D721Med (cell line): ENCODE data around the gene EIF4E1B.

Source experiments
- DNase-seq: peaks from one replicate; pipeline ENCODE4 v3.0.0; 2011; ENCODE audit warnings: low spot score; ENCODE audit not compliant: insufficient read length
- FAIRE-seq: peaks from 2 replicates; lab custom pipeline; 2011; peaks lifted over from hg19 to GRCh38; lab: Jason Lieb, UNC
- TF ChIP-seq, protein P1 (sequence below): IDR thresholded peaks from 2 replicates; pipeline ENCODE4 v1.5.1; 2012; ENCODE audit warnings: mild to moderate bottlenecking, control low read depth; ENCODE audit not compliant: insufficient read depth; ENCODE audit errors: missing control alignments

EIF4E1B gene

DNA sequence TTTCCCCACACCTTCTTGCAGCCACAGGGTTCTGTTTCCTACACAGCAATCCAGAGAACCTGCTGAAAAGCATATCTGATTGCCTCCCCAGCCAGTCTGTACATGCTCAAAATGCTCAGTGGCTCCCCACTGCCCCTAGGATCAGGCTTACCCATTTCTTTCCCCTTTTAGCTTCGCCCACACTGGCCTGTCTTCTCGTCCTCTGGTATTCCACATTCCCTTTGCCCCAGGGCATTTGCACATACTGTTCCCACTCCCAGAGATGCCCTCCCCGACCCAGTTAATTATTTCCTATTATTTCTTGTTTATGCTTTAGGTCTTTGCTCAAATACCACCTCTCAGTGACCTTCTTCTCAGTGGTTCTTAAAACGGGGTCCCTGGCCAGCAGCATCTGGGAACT lies 10.1 kb downstream of the EIF4E1B start:
- no peak for DNase-seq
- FAIRE-seq, result no peak
- TF ChIP-seq, protein P1, sequence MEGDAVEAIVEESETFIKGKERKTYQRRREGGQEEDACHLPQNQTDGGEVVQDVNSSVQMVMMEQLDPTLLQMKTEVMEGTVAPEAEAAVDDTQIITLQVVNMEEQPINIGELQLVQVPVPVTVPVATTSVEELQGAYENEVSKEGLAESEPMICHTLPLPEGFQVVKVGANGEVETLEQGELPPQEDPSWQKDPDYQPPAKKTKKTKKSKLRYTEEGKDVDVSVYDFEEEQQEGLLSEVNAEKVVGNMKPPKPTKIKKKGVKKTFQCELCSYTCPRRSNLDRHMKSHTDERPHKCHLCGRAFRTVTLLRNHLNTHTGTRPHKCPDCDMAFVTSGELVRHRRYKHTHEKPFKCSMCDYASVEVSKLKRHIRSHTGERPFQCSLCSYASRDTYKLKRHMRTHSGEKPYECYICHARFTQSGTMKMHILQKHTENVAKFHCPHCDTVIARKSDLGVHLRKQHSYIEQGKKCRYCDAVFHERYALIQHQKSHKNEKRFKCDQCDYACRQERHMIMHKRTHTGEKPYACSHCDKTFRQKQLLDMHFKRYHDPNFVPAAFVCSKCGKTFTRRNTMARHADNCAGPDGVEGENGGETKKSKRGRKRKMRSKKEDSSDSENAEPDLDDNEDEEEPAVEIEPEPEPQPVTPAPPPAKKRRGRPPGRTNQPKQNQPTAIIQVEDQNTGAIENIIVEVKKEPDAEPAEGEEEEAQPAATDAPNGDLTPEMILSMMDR, result no peak

DNA sequence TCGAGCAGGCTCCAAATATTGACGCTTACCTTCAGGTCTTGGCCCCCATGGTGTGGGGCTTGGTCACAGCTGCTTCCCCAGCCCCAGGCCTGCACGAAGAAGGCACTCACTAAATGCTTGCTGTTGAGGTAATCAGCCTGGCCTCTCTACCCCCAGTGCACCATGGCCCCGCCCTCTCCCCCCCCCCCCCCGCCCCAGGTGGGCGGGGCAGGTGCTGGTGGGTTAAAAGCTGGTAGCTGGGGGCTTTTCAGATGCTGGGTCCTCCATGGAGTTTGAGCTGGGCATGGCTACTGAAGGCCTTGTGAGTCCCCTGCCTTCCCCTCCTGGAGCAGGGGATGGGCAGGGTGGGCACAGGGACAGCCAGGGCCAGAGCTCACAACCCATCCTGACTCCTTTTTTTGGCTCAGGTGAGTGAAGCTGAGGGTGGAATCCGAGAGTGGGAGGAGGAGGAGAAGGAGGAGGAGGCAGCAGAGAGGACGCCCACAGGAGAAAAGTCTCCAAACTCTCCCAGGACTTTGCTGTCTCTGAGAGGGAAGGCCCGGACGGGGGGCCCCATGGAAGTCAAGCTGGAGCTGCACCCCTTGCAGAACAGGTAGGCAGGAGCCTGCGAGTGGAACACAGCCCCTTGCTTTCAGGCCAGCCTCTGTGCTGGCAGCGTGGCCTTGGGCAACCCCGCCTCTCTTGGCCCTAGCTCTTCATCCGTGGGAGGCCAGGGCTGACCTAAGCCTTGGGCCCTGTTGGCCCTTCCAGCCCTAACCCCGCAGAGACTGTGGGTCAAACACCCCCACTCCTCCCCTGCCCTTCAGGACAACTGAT lies 12.4 kb downstream of the EIF4E1B start:
- TF ChIP-seq, protein P1, result no peak
- DNase-seq (no peak), FAIRE-seq (no peak)

DNA sequence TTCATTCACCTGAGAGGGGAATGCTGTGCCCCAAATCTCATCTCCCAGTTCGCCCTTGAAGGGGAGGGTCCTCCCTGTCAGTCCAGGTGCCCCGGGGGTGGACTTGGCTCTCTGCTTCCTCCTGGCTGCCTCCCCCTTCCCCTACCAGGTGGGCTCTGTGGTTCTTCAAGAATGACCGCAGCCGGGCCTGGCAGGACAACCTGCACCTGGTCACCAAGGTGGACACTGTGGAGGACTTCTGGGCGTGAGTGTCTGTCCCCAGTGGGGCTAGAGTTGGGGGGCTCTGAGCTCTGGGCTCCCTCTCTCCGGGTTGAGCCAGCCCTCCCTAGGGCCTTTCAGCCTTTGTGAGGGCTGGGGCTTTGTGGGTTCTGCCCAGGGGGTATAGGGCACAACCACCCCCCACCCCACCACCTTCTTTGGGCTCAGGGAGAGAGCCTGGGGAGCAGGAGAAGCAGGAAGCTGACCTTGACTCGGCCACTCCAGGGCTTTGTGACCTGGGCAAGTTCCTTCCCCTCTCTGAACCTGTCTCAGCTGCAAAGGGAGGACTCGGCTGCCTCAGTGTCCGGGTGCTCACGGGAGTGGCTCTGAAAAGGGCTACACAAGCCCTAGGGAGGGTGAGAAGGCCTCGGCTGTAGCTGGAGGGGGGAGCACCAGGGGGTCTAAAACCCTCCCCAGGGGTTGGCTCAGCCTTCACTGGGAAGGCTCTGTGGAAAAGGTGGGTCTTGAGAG lies 13.2 kb downstream of the EIF4E1B start:
- FAIRE-seq, result no peak
- DNase-seq, result no peak
- TF ChIP-seq, protein P1, result no peak

DNA sequence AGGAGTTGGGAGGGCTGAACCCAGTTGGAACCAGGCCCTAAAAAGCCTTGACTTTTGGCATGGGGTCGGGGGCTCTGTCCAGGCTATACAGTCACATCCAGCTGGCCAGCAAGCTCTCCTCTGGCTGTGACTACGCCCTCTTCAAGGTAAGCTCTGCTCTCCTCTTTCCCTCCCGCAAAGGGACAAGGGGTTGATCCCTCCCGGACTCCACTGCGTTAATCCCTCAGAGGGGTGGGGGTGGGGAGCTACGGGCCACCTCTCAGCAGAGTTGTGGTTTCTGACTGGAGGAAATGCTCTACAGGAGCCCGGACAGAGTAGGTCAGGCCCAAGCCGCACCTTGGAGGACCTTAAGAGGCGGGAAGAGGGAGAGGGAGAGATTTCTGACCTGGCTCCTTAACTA lies 13.8 kb downstream of the EIF4E1B start:
- TF ChIP-seq, protein P1, result no peak
- DNase-seq (no peak), FAIRE-seq (no peak)

DNA sequence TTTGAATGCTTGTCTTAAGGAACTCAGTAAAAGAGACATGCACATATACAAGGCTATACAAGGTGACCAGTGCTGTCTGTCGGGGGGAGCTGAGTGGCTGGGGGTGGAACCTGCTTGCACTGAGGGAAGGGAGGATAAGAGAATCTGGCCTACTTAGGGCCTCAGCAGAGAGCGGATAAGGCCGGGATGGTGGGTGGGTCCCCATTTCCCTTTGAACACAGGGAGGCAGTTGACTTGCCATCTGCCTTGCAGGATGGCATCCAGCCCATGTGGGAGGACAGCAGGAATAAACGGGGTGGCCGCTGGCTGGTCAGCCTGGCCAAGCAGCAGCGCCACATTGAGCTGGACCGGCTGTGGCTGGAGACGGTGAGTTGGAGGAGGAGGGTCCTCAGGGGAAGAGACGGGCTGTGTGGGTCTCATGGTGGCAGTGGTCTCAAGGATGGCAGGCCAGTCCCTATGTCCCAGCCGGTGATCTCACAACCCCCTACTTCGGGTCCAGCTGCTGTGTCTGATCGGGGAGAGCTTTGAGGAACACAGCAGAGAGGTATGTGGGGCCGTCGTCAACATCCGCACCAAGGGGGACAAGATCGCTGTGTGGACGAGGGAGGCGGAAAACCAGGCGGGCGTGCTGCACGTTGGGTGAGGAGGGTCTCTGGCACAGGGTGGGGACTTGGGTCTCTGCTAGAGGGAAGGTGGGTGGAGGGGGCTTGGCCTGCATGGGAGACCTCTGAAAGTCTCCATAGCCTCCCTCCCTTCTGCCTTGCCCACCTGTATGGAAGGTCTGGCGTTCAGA lies 14.6 kb downstream of the EIF4E1B start:
- TF ChIP-seq, protein P1, result no peak
- FAIRE-seq (no peak), DNase-seq (no peak)

DNA sequence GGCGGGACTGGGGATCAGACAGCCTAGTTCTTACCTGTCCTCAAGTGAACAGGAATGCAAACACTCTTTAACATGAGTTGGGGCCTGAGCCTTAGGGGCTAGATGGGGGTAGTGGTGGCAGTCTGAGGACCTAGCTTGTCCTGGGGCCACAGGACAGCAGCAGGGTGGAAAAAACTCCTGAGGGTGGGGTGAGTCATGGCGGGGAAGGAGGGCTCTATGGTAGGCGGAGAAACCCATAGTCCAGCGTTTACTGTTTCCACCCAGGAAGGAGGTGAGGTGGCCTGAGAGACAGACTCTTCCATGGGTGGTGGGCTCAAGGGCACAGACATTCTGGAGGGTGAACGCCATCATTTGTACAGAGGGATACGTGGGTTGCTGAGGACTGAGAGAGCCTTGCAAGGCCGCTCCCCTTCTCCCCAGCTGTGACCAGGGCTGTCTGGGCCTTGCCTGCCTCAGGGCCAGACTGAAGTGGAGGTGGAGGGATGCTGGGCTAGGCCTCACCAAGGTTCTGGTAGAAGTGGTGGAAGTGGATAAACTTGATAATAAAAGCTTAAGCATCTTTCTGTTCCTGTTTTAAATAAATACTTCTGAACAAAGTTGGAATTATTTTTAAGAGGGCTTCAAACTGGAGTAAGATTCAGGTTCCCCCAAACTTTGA lies 15.7 kb downstream of the EIF4E1B start:
- DNase-seq, result no peak
- TF ChIP-seq, protein P1, result no peak
- FAIRE-seq, result no peak
